ENCODE measurements around the gene CTH. TPM values are rescaled to one million over a fixed set of nuclear protein-coding genes. Genes with fewer than 3 reads are reported as not detected.
"Not testable (repeated sequence)": the region's sequence is repeated elsewhere in the genome, so short reads cannot be mapped to it uniquely, and the experiment has no call there.

The CTH gene
- total RNA-seq, 4 donors from 2014 or later = 14.7 to 22.2 (median 15.4) TPM

DNA sequence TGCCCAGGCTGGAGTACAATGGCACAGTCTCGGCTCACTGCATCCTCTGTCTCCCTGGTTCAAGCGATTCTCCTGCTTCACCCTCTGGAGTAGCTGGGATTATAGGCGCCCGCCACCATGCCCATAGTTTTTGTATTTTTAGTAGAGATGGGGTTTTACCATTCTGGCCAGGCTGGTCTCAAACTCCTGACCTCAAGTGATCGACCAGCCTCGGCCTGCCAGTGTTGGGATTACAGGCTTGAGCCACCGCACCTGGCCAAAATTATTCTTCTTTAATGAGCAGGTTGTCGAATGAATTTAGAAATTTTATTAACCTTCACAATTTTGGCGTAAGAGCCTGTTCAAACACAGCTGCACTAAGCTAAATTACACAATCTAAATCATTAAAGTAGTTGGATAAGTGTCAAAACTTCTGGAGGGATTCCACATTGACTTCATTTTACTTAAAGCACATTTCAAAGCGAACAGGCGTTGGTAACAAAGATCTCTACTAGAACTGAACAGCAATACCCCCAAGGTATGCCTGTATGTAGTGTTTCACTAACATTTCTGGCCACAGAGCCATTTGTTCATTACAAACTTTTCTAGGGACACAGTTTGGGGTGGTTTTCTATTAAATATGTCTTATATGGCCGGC, 5.2 kb upstream of the CTH start:
- DNase-seq = no peak
- H3K27me3 ChIP-seq = no peaks in the 10 kb centered on the region
- H3K27ac ChIP-seq = no peak overlapping the region
- no peaks in the 10 kb centered on the region for H3K9me3 ChIP-seq
- TF ChIP-seq CTCF (IDR thresholded peaks at IDR 0.05) (no peak), POLR2A (IDR thresholded peaks at IDR 0.05) (no peak)
- 87 to 89% methylated on average over 12 of the region's 12 CpGs for WGBS, 2 donors
- intact Hi-C loops (cut with DNase I) = no loop called here
- no peak overlapping the region for H3K4me3 ChIP-seq (replicated peaks in 1 of 3)
- peaks cover 0 to 3% of the 10 kb centered on the region in 2 donors for H3K4me1 ChIP-seq
- no peaks in the 10 kb centered on the region for H3K36me3 ChIP-seq

GRCh38 chr1:70409136-70409535, 1.9 kb upstream of the CTH start:
- no peaks in the 10 kb centered on the region for H3K9me3 ChIP-seq
- H3K27me3 ChIP-seq = no peaks in the 10 kb centered on the region
- intact Hi-C loops (cut with DNase I) = no loop called here
- H3K36me3 ChIP-seq = no peaks in the 10 kb centered on the region
- H3K4me1 ChIP-seq = peaks cover 6 to 10% of the 10 kb centered on the region in 2 donors
- DNase-seq = no peak
- TF ChIP-seq POLR2A (IDR thresholded peaks at IDR 0.05) = no peak
- TF ChIP-seq CTCF (IDR thresholded peaks at IDR 0.05) = no peak
- no peak overlapping the region for H3K27ac ChIP-seq
- 97 to 99% methylated on average over 2 of the region's 2 CpGs for WGBS, 2 donors
- no peak overlapping the region for H3K4me3 ChIP-seq (replicated peaks in 1 of 3)

GRCh38 chr1:70411360-70411844, 334 bp downstream of the CTH start:
- TF ChIP-seq POLR2A (IDR thresholded peaks at IDR 0.05) (no peak), CTCF (IDR thresholded peaks at IDR 0.05) (no peak)
- Histone ChIP-seq H3K27me3 (no peaks in the 10 kb centered on the region), H3K4me1 (peaks cover 6 to 10% of the 10 kb centered on the region in 2 donors), H3K4me3 (replicated peaks in 1 of 3) (peak overlapping the region; percentile 24 to 51 (median 51)), H3K27ac (peak overlapping the region; percentile 66 to 95 (median 89)), H3K9me3 (no peaks in the 10 kb centered on the region), H3K36me3 (no peaks in the 10 kb centered on the region)
- intact Hi-C loops (cut with DNase I) = no loop called here
- 2% methylated on average over 17 of the region's 17 CpGs for WGBS, 2 donors
- DNase-seq = no peak

DNA sequence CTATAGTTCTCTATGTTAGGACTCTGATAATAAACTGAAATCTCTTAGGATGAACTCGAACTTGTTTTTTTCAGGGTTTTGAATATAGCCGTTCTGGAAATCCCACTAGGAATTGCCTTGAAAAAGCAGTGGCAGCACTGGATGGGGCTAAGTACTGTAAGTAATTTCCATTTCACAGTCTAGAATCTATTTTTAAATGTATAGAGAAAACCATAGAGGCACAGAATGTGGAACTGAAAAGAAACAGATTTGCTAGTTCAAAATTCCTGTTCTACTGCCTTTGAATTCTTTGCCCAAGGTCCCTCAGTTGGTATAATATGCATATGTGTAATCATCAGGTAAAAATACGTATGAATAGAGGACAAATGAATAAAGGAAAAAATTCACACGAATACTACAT, 4.8 kb downstream of the CTH start:
- 66 to 80% methylated on average over 4 of the region's 4 CpGs for WGBS, 2 donors
- no peaks in the 10 kb centered on the region for H3K27me3 ChIP-seq
- TF ChIP-seq POLR2A (IDR thresholded peaks at IDR 0.05) = no peak
- TF ChIP-seq CTCF (IDR thresholded peaks at IDR 0.05) = no peak
- no peaks in the 10 kb centered on the region for H3K36me3 ChIP-seq
- peaks cover 6 to 7% of the 10 kb centered on the region in 2 donors for H3K4me1 ChIP-seq
- H3K27ac ChIP-seq = no peak overlapping the region
- intact Hi-C loops (cut with DNase I) = no loop called here
- H3K9me3 ChIP-seq = no peaks in the 10 kb centered on the region
- no peak for DNase-seq
- no peak overlapping the region for H3K4me3 ChIP-seq (replicated peaks in 1 of 3)

- H3K36me3 ChIP-seq; DNase-seq; H3K27me3 ChIP-seq; intact Hi-C loops (cut with DNase I); H3K27ac ChIP-seq; H3K9me3 ChIP-seq; H3K4me1 ChIP-seq; H3K4me3 ChIP-seq (replicated peaks in 1 of 3): not testable (repeated sequence)
- 94 to 99% methylated on average over 4 of the region's 4 CpGs for WGBS, 2 donors
Observed at GRCh38 chr1:70418973-70419734, 8.1 kb downstream of the CTH start.
